HG03103 (cell line): ENCODE results near the gene USH1C.

Source experiments
- ATAC-seq: cut with Tn5 transposase; IDR thresholded peaks from one replicate; pipeline ENCODE4 v1.9.1; 2021; ENCODE audit warnings: low read depth; ENCODE audit not compliant: unreplicated experiment

Gene USH1C

GRCh38 chr11:17477361-17477760 lies 66.9 kb downstream of the USH1C start:
- no peak for ATAC-seq

GRCh38 chr11:17477084-17477333 lies 67.2 kb downstream of the USH1C start:
- ATAC-seq = no peak

- ATAC-seq = no peak
Observed at GRCh38 chr11:17476317-17477083, 67.7 kb downstream of the USH1C start, which contains the start of gene ABCC8. ABCC8 (minus strand) TSS chr11:17476845; CDS start chr11:17476776, 69 bp downstream.

- ATAC-seq = no peak
Observed at GRCh38 chr11:17475666-17476316, 68.4 kb downstream of the USH1C start.

DNA sequence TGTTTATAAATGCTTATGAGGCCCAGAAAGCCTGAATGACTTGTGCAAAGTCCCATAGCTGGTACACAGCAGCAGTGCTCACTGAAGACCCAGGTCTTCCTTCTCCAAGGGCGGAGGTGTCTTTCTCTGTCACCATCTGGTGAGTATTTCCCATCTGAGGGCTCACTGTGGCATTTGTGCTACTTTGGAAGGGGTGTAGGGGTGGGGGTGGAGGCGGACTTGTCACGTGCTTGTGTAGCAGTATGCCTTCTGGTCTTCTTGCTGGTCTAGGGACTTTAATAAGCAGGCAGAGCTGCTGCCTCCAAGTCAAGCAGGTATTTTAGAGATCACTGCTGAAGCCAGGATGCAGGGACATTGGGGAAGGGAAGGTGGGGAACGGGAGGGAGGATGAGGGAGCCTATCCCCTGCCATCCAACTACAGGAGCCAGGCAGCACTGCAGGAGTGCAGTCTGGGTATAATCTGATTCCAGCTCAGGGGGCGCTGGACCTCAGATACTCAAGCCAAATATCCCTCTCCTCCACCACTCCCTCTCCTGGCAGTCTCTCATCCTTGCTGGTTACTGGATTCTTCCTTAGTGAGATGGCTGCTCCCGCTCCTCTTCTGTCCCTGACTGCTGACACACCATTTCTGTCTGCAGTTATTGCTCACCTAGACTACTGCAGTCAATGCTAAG lies 71.0 kb downstream of the USH1C start:
- ATAC-seq = no peak

DNA sequence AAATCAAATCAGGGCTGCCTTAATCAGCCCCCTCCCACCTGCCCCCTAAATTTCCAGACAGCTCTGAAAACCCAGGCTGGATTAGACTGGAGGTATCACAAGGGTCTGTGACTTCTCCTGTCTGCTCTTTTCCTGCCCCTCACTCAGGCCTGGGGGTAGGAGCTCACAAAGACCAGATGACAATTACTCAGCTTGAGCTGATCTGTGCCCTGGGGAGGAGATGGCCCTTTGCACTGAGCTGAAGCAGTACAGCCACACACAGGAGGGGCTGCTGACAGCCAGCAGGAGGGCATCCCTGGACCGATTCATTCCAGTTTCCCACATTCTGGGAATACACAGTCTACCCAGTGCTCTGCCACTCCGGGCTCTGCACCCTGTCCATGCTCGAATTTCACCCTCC lies 71.7 kb downstream of the USH1C start:
- ATAC-seq = no peak

- ATAC-seq = no peak
Observed at GRCh38 chr11:17471501-17471900, 72.7 kb downstream of the USH1C start.

DNA sequence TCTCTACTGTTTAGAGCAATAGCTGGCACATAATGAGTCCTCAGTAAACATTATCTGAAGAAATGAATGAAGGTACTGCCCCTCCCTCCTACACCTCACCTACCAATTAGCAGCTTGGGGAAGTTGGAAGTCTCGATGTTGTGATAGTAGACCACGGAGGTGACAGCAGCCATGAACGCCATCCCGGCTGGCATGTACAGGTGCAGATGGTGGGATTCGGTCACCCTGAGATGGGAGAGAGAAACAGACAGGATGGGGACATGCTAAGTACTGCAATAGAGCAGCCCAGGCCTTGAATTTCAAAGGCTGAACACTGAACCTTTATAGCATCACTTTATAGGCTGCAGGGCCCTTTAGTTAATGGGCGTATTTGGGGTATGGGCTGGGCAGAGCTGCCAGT lies 74.2 kb downstream of the USH1C start:
- ATAC-seq = no peak

DNA sequence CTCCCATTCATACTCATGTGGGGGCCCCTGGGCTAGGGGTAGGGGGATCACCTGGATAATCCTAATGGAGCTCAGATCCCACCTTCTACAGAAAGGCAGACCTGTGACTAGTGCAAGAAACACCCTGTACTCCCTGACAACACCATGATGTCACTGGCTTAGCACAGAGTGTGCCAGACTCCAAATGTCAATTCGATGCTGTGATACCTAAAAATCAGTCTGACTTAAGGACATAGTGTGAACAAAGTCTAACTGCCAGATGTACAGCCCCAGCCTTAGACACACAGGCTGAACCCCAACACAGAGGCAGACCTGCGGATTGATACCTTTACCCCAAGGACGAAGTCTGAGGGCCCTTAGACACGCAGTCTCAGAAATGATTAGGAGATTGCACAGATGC lies 76.1 kb downstream of the USH1C start:
- ATAC-seq = no peak

DNA sequence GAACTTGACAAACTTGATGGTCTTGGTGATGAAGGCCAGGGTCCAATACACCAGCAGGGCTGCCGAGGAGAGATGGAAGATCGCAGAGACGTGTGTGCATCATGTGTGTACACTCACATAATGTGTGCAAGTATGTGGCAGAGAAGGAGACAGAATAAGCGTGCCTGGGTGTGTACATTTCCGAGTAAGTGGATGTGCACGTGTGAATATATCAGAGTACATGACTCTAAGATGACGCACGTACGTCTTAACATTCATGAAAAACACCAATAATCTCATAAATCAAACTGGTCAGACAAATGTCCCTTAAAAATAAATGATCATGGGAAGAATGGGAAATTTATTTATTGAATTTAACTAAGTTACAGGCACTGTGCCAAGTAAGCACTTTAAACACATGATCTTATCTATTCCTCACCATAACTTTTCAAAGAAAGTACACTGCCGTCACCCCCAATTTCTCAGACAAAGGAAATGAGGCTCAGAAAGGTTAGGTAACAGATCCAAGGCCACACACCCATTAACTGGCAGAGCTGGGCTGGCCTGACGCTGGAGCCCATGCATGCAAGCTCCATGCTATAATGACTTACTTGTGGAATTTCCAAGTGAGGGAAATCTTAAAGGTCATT lies 80.6 kb downstream of the USH1C start:
- no peak for ATAC-seq

DNA sequence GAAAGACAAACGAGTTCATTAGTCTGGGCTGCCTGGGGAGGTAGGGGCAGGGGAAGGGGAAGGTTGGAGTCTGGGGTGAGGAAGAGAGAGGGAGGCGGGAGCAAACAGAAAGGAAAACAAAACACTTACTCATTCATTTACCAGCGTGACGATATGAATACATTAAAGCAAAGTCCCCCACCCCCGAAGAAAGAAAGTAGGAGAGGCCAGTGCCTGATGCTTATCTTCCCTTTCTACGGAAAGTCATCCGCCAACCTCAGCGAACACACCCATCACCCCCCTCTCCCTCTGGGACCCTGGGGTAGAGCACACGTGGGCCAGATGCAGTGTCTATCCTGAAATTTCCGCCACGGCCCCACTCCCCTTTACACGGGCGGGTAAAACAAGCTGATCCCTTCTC lies 81.3 kb downstream of the USH1C start:
- no peak for ATAC-seq

GRCh38 chr11:17460406-17460805 lies 83.8 kb downstream of the USH1C start:
- ATAC-seq = no peak

- no peak for ATAC-seq
Observed at GRCh38 chr11:17459236-17459896, 84.8 kb downstream of the USH1C start.

- no peak for ATAC-seq
Observed at GRCh38 chr11:17458268-17458667, 85.9 kb downstream of the USH1C start.

GRCh38 chr11:17457396-17458173 lies 86.6 kb downstream of the USH1C start:
- ATAC-seq = no peak

- no peak for ATAC-seq
Observed at GRCh38 chr11:17452668-17453067, 91.5 kb downstream of the USH1C start.

- ATAC-seq = no peak
Observed at GRCh38 chr11:17449158-17449557, 95.1 kb downstream of the USH1C start.

GRCh38 chr11:17446482-17446881 lies 97.7 kb downstream of the USH1C start:
- ATAC-seq = no peak

GRCh38 chr11:17445240-17445795 lies 98.9 kb downstream of the USH1C start:
- no peak for ATAC-seq
